HuH-7 (cell line): ENCODE data around the gene PIP5K1B.
A peak's percentile ranks its signal among the peaks of the same experiment; 100 is the strongest.

Source experiments
- DNase-seq: peaks from one replicate; pipeline ENCODE4 v3.0.0; 2011; ENCODE audit warnings: low spot score

Gene PIP5K1B

GRCh38 chr9:68817079-68817875 lies 112.2 kb downstream of the PIP5K1B start:
- DNase-seq = peak; percentile 26

GRCh38 chr9:68819065-68819464 lies 114.0 kb downstream of the PIP5K1B start:
- DNase-seq = no peak

- no peak for DNase-seq
Observed at GRCh38 chr9:68821911-68822310, 116.9 kb downstream of the PIP5K1B start.

DNA sequence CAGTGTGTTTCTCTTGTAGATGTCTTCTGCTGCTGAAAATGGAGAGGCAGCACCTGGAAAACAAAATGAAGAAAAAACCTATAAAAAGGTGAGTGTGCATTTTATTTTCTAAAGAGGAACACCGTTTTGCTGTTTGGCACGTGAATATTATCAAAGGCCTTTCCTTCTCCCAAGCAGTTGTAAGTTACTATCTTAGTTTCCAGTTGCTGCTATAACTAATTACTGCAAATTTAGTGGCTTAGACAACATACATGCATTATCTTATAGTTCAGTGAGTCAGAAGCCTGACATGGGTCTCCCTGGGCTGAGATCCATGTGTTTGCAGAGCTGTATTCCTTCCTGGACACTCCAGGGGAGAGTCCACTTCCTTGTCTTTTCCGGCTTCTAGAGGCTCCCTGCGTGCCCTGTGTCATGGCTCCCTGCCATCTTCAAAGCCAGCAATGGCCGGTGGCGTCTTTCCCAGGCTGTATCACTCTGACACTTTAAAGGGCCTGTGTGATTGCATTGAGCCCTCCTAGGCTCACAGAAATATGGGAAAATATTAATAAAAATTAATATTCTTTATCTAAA lies 117.6 kb downstream of the PIP5K1B start:
- DNase-seq = no peak

- DNase-seq = no peak
Observed at GRCh38 chr9:68825762-68826472, 120.9 kb downstream of the PIP5K1B start.

GRCh38 chr9:68827837-68828744 lies 123.1 kb downstream of the PIP5K1B start:
- no peak for DNase-seq

DNA sequence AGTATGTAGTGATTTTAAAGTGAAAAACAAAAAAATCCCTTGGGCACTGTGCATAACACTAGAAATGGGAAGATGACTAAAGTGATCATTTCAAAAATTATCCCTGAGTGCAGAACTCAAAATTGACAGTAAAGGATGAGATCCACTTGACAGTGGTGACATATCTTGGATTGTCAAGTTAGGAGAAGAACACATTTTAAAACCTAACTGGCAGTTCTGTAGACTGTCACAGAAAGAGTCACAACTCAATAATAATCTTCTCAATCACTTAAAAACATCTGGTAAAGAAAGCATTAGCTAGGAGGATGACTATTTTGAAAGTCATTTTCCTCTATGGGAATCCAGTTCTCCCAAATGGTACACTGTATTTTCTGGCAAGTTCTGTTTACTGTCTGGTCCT lies 127.1 kb downstream of the PIP5K1B start:
- DNase-seq = no peak

- DNase-seq = no peak
Observed at GRCh38 chr9:68832861-68833518, 128.0 kb downstream of the PIP5K1B start.

DNA sequence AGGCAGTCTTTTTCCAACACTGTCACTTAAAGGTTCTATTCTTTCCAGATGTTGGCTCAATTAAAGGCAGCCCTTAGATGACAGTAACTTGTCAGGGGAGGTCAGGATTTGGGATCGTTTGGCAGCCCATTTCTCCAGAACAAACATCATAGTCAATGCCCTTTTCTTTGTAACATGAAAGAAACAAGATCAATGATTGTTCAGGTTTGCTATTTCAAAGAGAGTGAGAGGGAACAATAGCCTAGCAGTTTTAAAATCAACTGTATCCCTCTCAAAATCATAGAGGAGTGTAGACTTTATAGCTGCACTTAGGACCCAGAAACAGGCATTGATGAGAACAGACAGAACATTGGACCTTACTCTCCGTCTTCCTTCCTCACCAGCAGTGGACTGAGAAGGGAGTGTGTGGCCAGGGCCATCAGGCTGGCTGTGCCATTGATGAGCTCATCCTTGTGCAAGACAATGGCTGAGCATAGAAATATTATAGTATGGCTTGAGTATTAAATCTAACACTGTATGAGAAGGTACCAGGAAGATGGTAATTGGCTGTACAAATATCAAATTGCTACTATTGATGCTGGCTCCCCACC lies 130.0 kb downstream of the PIP5K1B start:
- DNase-seq = no peak

DNA sequence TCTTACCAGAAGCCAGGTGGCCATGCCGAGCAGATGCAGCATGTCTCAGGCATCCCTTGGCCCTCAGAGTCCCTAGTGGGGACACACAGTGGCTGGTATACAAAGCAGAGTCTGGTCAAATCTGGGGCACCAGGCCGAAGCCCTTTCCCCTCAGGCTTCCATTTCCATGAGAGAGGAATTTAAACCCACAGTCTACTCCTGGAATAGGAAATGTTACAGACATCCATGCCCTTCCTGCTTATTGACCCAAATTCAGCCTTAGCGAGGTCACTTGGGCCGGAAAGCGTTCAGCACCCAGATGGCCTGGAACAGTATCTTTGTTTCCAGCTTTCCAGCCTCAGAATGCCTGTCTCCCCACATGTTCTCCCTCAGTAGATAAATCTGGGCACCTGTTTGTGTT lies 131.7 kb downstream of the PIP5K1B start:
- no peak for DNase-seq

GRCh38 chr9:68838245-68838644 lies 133.2 kb downstream of the PIP5K1B start:
- no peak for DNase-seq

- DNase-seq = no peak
Observed at GRCh38 chr9:68841276-68842052, 136.4 kb downstream of the PIP5K1B start.

DNA sequence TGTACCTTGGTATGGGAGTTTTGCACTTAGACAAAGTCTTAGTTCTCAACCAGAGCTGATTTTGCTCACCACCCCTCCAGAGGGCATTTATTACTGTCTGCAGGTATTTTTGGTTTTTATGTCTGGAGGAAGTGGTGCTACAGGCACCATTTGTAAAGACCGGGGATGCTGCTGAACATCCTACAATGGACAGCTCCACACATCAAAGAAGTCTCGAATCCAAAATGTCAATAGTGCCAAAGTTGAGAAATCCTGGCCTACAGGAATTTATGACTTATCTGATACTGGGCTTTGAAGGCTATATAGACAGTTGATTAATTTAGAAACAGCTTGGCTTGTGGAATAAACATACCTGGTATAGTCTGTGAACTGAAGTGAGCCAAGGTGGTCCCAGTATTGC lies 137.5 kb downstream of the PIP5K1B start:
- DNase-seq = no peak

- no peak for DNase-seq
Observed at GRCh38 chr9:68843239-68843638, 138.2 kb downstream of the PIP5K1B start.

GRCh38 chr9:68844157-68844556 lies 139.1 kb downstream of the PIP5K1B start:
- no peak for DNase-seq

GRCh38 chr9:68844631-68845612 lies 139.9 kb downstream of the PIP5K1B start:
- peak; percentile 38 for DNase-seq

GRCh38 chr9:68847765-68848164 lies 142.7 kb downstream of the PIP5K1B start:
- DNase-seq = no peak

GRCh38 chr9:68851657-68852056 lies 146.6 kb downstream of the PIP5K1B start:
- DNase-seq = no peak

DNA sequence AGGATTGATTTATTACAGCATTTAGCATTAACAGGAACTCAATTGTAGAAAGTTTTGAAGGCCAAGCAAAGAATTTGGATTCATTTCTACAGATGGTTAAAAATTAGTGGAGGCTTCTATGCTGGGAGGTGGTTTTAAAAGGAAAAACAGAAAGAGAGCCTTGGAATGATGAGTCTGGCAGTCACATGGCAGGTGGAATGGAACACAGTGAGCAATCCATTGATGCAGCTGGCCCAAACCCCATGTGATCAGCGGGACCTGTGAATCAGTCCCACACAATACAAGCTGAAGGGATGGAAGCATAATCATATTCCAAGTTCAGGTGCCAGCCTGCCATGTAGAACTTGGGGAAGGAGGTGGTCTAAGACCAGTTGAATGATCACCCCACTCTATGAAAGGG lies 147.9 kb downstream of the PIP5K1B start:
- DNase-seq = no peak
